Endodermal cell (in vitro differentiated cells): ENCODE data around the gene PTPN12. TPM values are rescaled to one million over a fixed set of nuclear protein-coding genes. Genes with fewer than 3 reads are reported as not detected.
"Not testable (repeated sequence)": the region's sequence is repeated elsewhere in the genome, so short reads cannot be mapped to it uniquely, and the experiment has no call there.

Experiments
- DNase-seq: peaks from one replicate; pipeline ENCODE4 v3.0.0-alpha.2; 2017
- H3K27ac ChIP-seq: 2 replicates; pipeline ENCODE4 v1.5.1; 2013; ENCODE audit warnings: mild to moderate bottlenecking, low read depth, low read length, moderate library complexity
- H3K27me3 ChIP-seq: 2 replicates; pipeline ENCODE4 v1.6.1; 2013; ENCODE audit warnings: mild to moderate bottlenecking, low read length, moderate library complexity; ENCODE audit not compliant: insufficient read depth, control insufficient read depth, poor library complexity, severe bottlenecking
- H3K36me3 ChIP-seq: 2 replicates; pipeline ENCODE4 v1.7.0; 2013; ENCODE audit warnings: mild to moderate bottlenecking, low read length, moderate library complexity; ENCODE audit not compliant: control insufficient read depth, insufficient read depth
- H3K4me1 ChIP-seq: one replicate; pipeline ENCODE4 v1.7.0; 2013; ENCODE audit warnings: low read length; ENCODE audit not compliant: control insufficient read depth, insufficient read depth
- H3K4me3 ChIP-seq: 2 replicates; pipeline ENCODE4 v1.5.1; 2013; ENCODE audit warnings: mild to moderate bottlenecking, low read length, moderate library complexity
- H3K9ac ChIP-seq: 2 replicates; pipeline ENCODE4 v1.6.1; 2013; ENCODE audit warnings: mild to moderate bottlenecking, low read length, moderate library complexity; ENCODE audit not compliant: poor library complexity, severe bottlenecking; ENCODE audit errors: extremely low read depth
- H3K9me3 ChIP-seq: 2 replicates; pipeline ENCODE4 v1.6.1; 2013; ENCODE audit warnings: mild to moderate bottlenecking, low read length, moderate library complexity; ENCODE audit not compliant: control insufficient read depth
- H3K27ac Mint-ChIP-seq: 2 replicates; pipeline ENCODE4 v1.8.0; 2020; ENCODE audit warnings: mixed read lengths
- H3K27me3 Mint-ChIP-seq: 2 replicates; pipeline ENCODE4 v1.8.0; 2021; ENCODE audit warnings: mild to moderate bottlenecking, mixed read lengths; ENCODE audit not compliant: insufficient read depth
- H3K36me3 Mint-ChIP-seq: 2 replicates; pipeline ENCODE4 v1.8.0; 2020; ENCODE audit warnings: low read depth, mixed read lengths
- H3K4me1 Mint-ChIP-seq: 2 replicates; pipeline ENCODE4 v1.8.0; 2020; ENCODE audit warnings: mixed read lengths
- H3K4me3 Mint-ChIP-seq: 2 replicates; pipeline ENCODE4 v1.8.0; 2020; ENCODE audit warnings: mild to moderate bottlenecking, moderate library complexity, mixed read lengths
- H3K9me3 Mint-ChIP-seq: 2 replicates; pipeline ENCODE4 v1.8.0; 2020; ENCODE audit warnings: mild to moderate bottlenecking, mixed read lengths
- WGBS, 2 experiments: methylation state at CpG; one replicate each; pipeline versions ENCODE4 v1.1.5 to v1.1.7; 2013; ENCODE audit warnings: missing lambda C conversion rate in 2 of 2, mixed read lengths in 1 of 2; ENCODE audit not compliant: insufficient coverage in 1 of 2, insufficient read length in 1 of 2; 5-methylcytosine and 5-hydroxymethylcytosine counted together
- total RNA-seq, 2 donors: library from RNA; stranded (reverse); fragmentation: NEBNext Ultra II Directional in 1 of 2; extraction: Animal tissue kit (Norgen Biotek cat#: 25700) in 1 of 2; gene quantifications; 2 replicates in 1 of 2; 3 replicates in 1 of 2; pipeline ENCODE4 v1.2.1, GENCODE V29; 2021
- TF ChIP-seq, protein P1 (sequence below): fragments of 200-600 bp; sonication (generic); conservative IDR thresholded peaks from 2 replicates; pipeline ENCODE4 v1.5.0; 2021; ENCODE audit warnings: antibody characterized with exemption, mild to moderate bottlenecking

PTPN12 gene
- total RNA-seq, 2 donors from 2014 or later: 147 to 158 TPM

DNA sequence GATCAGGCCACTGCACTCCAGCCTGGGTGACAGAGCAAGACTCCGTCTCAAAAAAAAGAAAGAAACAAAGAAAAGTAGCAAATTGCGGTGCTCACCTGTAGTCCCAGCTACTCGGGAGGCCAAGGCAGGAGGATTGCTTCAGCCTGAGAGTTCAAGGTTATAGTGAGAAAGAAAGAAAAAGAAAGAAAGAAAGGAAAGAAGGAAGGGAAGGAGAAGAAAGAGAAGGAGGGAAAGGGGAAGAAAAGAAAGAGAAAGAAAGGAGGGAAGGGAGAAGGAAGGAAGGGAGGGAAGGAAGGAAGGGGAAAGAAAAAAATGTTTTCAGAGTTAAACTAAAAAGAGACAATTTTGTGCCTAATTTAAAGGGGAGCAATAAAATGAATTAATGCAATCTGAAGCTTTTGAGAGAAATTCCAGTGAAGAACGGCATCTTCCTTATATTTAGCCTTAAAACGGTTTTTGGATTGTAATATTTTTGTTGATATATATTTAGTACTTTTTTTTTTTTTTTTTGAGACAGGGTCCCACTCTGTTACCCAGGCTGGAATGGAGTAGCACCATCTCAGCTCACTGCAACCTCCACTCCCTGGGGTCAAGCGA lies 111.7 kb downstream of the PTPN12 start:
- TF ChIP-seq, protein P1, sequence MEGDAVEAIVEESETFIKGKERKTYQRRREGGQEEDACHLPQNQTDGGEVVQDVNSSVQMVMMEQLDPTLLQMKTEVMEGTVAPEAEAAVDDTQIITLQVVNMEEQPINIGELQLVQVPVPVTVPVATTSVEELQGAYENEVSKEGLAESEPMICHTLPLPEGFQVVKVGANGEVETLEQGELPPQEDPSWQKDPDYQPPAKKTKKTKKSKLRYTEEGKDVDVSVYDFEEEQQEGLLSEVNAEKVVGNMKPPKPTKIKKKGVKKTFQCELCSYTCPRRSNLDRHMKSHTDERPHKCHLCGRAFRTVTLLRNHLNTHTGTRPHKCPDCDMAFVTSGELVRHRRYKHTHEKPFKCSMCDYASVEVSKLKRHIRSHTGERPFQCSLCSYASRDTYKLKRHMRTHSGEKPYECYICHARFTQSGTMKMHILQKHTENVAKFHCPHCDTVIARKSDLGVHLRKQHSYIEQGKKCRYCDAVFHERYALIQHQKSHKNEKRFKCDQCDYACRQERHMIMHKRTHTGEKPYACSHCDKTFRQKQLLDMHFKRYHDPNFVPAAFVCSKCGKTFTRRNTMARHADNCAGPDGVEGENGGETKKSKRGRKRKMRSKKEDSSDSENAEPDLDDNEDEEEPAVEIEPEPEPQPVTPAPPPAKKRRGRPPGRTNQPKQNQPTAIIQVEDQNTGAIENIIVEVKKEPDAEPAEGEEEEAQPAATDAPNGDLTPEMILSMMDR: no peak
- Histone ChIP-seq H3K4me1 (no peaks in the 10 kb centered on the region), H3K4me3 (no peak overlapping the region), H3K36me3 (peaks cover 63% of the 10 kb centered on the region), H3K27ac (no peak overlapping the region), H3K9me3 (no peaks in the 10 kb centered on the region), H3K9ac (no peak overlapping the region), H3K27me3 (no peaks in the 10 kb centered on the region)
- H3K36me3 Mint-ChIP-seq: peaks cover 46% of the 10 kb centered on the region
- H3K27ac Mint-ChIP-seq: peak overlapping the region; percentile 35
- H3K9me3 Mint-ChIP-seq: no peaks in the 10 kb centered on the region
- H3K4me1 Mint-ChIP-seq: no peaks in the 10 kb centered on the region
- WGBS, 2 experiments: 97 to 98% methylated on average over 3 to 6 of the region's 6 CpGs
- DNase-seq: no peak
- H3K4me3 Mint-ChIP-seq: no peak overlapping the region
- H3K27me3 Mint-ChIP-seq: no peaks in the 10 kb centered on the region

DNA sequence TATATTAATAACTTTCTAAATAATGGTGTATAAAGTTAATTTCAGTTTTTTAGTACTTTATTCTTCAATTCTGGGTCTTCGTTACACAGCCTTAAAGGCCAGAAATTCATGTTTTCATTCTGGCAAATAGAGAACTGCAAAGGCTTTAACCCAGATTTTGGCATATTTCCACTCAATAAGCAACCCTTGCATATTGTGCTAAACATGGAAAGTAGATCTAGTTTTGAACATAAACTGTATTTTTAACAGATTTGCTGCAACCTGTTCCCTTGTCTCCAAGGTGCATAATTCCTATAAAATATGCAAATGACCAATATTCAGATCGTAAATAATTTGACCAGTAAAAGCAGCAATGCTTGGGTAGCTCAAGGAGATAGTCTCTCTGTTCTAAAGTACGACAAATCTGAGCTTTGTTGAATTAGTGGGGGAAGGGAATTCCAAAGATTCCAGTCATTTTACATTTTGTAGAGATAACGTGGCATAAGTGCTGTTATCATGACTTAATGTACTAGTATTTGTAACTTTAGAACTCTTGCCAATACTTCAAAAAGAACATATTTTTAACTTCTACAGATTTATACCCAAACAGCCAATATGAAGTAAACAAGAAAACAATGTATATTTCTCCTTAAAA lies 112.7 kb downstream of the PTPN12 start:
- no peak overlapping the region for H3K9ac ChIP-seq
- Mint-ChIP-seq H3K27ac (no peak overlapping the region), H3K36me3 (peaks cover 40% of the 10 kb centered on the region), H3K27me3 (no peaks in the 10 kb centered on the region), H3K4me1 (no peaks in the 10 kb centered on the region), H3K9me3 (no peaks in the 10 kb centered on the region), H3K4me3 (no peak overlapping the region)
- H3K9me3 ChIP-seq: no peaks in the 10 kb centered on the region
- H3K27me3 ChIP-seq: no peaks in the 10 kb centered on the region
- DNase-seq: no peak
- no peak overlapping the region for H3K4me3 ChIP-seq
- no peak overlapping the region for H3K27ac ChIP-seq
- no peaks in the 10 kb centered on the region for H3K4me1 ChIP-seq
- TF ChIP-seq, protein P1: no peak
- WGBS, 2 experiments: 88 to 93% methylated on average over 2 to 4 of the region's 4 CpGs
- H3K36me3 ChIP-seq: peaks cover 62% of the 10 kb centered on the region

DNA sequence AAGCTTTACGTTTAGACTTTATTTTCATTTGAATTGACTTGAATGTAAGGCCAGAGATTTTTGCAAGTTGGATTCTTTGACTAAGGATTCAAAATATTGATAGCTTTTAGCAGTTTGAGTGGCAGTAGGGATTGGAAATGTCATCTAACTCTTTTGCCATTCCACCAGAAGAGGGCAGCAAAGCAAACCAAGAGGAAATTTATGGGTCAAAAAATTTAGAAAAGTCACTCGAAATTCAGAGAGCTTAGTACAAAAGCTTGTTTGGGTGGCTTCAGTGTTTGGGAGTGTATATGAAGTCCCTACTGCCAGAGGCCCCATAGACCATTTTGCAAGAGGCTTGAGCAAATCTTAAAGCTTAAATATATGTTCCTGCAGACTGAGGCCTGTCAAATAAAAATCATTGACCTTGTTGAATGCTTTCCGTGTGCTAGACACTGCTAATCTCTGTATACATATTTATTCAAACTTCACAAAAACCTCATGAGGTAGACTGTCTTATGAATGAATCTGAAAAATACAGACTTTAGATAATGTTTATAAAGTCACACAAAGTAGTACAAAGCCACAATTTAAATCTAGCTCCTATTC lies 114.6 kb downstream of the PTPN12 start:
- no peaks in the 10 kb centered on the region for H3K9me3 ChIP-seq
- peaks cover 62% of the 10 kb centered on the region for H3K36me3 ChIP-seq
- H3K36me3 Mint-ChIP-seq: peaks cover 43% of the 10 kb centered on the region
- no peak for DNase-seq
- H3K4me1 ChIP-seq: no peaks in the 10 kb centered on the region
- H3K27me3 ChIP-seq: no peaks in the 10 kb centered on the region
- H3K27me3 Mint-ChIP-seq: no peaks in the 10 kb centered on the region
- TF ChIP-seq, protein P1: peak; percentile 87
- WGBS, 2 experiments: 30 to 57% methylated on average over 2 to 3 of the region's 3 CpGs
- no peak overlapping the region for H3K27ac ChIP-seq
- no peak overlapping the region for H3K4me3 Mint-ChIP-seq
- H3K9ac ChIP-seq: no peak overlapping the region
- H3K4me3 ChIP-seq: no peak overlapping the region
- no peaks in the 10 kb centered on the region for H3K9me3 Mint-ChIP-seq
- no peak overlapping the region for H3K27ac Mint-ChIP-seq
- no peaks in the 10 kb centered on the region for H3K4me1 Mint-ChIP-seq

DNA sequence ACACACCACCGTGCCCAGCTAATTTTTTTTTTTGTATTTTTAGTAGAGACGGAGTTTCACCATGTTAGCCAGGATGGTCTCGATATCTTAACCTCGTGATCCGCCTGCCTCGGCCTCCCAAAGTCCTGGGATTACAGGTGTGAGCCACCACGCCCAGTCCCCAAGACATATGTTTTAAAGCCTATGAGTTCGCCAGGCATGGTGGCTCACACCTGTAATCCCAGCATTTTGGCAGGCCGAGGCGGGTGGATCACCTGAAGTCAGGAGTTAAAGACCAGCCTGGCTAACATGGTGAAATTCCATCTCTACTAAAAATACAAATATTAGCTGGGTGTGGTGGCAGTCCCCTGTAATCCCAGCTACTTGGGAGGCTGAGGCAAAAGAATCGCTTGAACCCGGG lies 115.7 kb downstream of the PTPN12 start:
- H3K27me3 Mint-ChIP-seq, H3K9me3 Mint-ChIP-seq, H3K4me1 ChIP-seq, H3K4me3 ChIP-seq, H3K27me3 ChIP-seq, H3K9ac ChIP-seq, H3K27ac Mint-ChIP-seq, H3K4me3 Mint-ChIP-seq, DNase-seq, H3K27ac ChIP-seq, H3K4me1 Mint-ChIP-seq, H3K9me3 ChIP-seq: not testable (repeated sequence)
- H3K36me3 Mint-ChIP-seq: peaks cover 39% of the 10 kb centered on the region
- H3K36me3 ChIP-seq: peaks cover 63% of the 10 kb centered on the region
- WGBS, 2 experiments: 93 to 97% methylated on average over 12 of the region's 12 CpGs
